ENCODE measurements around the gene RAB5B. TPM values are rescaled to one million over a fixed set of nuclear protein-coding genes. Genes with fewer than 3 reads are reported as not detected.

RAB5B gene
- total RNA-seq, 1 experiment from 2014 or later, result 55.0 TPM

GRCh38 chr12:55955344-55955743, 18.5 kb upstream of the RAB5B start:
- Mint-ChIP-seq H3K4me3 (no peak overlapping the region), H3K27me3 (ENCODE audit: low read depth) (no peaks in the 10 kb centered on the region), H3K9me3 (no peaks in the 10 kb centered on the region), H3K4me1 (no peaks in the 10 kb centered on the region), H3K27ac (no peak overlapping the region), H3K36me3 (peaks cover 19% of the 10 kb centered on the region)
- no peak for TF ChIP-seq ZNF138 (CRISPR knock-in tag; conservative IDR thresholded peaks at IDR 0.05)
- TF ChIP-seq FOXJ3 (CRISPR knock-in tag; IDR thresholded peaks at IDR 0.05; ENCODE audit: borderline replicate concordance), result no peak
- no peak for TF ChIP-seq ZNF121 (CRISPR knock-in tag; IDR thresholded peaks at IDR 0.05)
- no peak for TF ChIP-seq ATF1 (CRISPR knock-in tag; IDR thresholded peaks at IDR 0.05)
- TF ChIP-seq E2F4 (CRISPR knock-in tag; IDR thresholded peaks at IDR 0.05; ENCODE audit: borderline replicate concordance, low read depth), result no peak
- TF ChIP-seq NFATC4 (CRISPR knock-in tag; IDR thresholded peaks at IDR 0.05), result no peak
- TF ChIP-seq ELF4 (CRISPR knock-in tag; IDR thresholded peaks at IDR 0.05; ENCODE audit: low read depth), result no peak
- TF ChIP-seq ZNF416 (CRISPR knock-in tag; IDR thresholded peaks at IDR 0.05), result no peak
- no peak for TF ChIP-seq CREM (CRISPR knock-in tag; IDR thresholded peaks at IDR 0.05)
- no peak for TF ChIP-seq FOXP4 (CRISPR knock-in tag; IDR thresholded peaks at IDR 0.05)
- TF ChIP-seq ZMAT4 (CRISPR knock-in tag; IDR thresholded peaks at IDR 0.05), result no peak
- no peak for TF ChIP-seq ZNF317 (CRISPR knock-in tag; IDR thresholded peaks at IDR 0.05; ENCODE audit: borderline replicate concordance, low read depth)
- no peak for TF ChIP-seq ZNF423 (CRISPR knock-in tag; IDR thresholded peaks at IDR 0.05)
- no peak for TF ChIP-seq CTCF (IDR thresholded peaks at IDR 0.05)
- no peak for TF ChIP-seq TP53 (CRISPR knock-in tag; IDR thresholded peaks at IDR 0.05)
- no peak for TF ChIP-seq JAZF1 (CRISPR knock-in tag; IDR thresholded peaks at IDR 0.05)
- no peak for TF ChIP-seq STAT6 (CRISPR knock-in tag; conservative IDR thresholded peaks at IDR 0.05; ENCODE audit: low read depth)
- TF ChIP-seq NR3C1 (CRISPR knock-in tag; conservative IDR thresholded peaks at IDR 0.05; ENCODE audit: low read depth), result no peak
- no peak for TF ChIP-seq ZNF396 (CRISPR knock-in tag; IDR thresholded peaks at IDR 0.05; ENCODE audit: borderline replicate concordance)
- TF ChIP-seq IRF2 (CRISPR knock-in tag; IDR thresholded peaks at IDR 0.05; ENCODE audit: borderline replicate concordance, low read depth), result no peak
- POLR2A ChIA-PET, result no interaction called here
- CTCF ChIA-PET, result interaction anchor here (1.4 kb wide), 1 partner anchor 217 kb away, joined by 4 read pairs; no protein-coding TSS in a partner anchor
- DNase-seq (ENCODE audit: low spot score) (no peak), ATAC-seq (no peak)

All from WTC11 (cell line).